HG03439 (cell line): Measurements from ENCODE around the gene ZCCHC14.
"Not testable (repeated sequence)": the region's sequence is repeated elsewhere in the genome, so short reads cannot be mapped to it uniquely, and the experiment has no call there.

Experiments
- ATAC-seq: cut with Tn5 transposase; IDR thresholded peaks from one replicate; pipeline ENCODE4 v1.9.1; 2021; ENCODE audit warnings: mild to moderate bottlenecking, moderate library complexity; ENCODE audit not compliant: unreplicated experiment

The ZCCHC14 gene

GRCh38 chr16:87482670-87483069 lies 10.2 kb downstream of the ZCCHC14 start:
- ATAC-seq = not testable (repeated sequence)

GRCh38 chr16:87482266-87482665 lies 10.6 kb downstream of the ZCCHC14 start:
- no peak for ATAC-seq

- ATAC-seq = not testable (repeated sequence)
Measured at GRCh38 chr16:87481711-87482110, 11.1 kb downstream of the ZCCHC14 start.

GRCh38 chr16:87477209-87477981 lies 15.4 kb downstream of the ZCCHC14 start:
- ATAC-seq = not testable (repeated sequence)

- no peak for ATAC-seq
Measured at GRCh38 chr16:87474566-87474996, 18.2 kb downstream of the ZCCHC14 start.

GRCh38 chr16:87474017-87474416 lies 18.8 kb downstream of the ZCCHC14 start:
- ATAC-seq = no peak

- ATAC-seq = no peak
Measured at GRCh38 chr16:87472935-87473334, 19.9 kb downstream of the ZCCHC14 start.

GRCh38 chr16:87472142-87472778 lies 20.6 kb downstream of the ZCCHC14 start:
- ATAC-seq = no peak

- ATAC-seq = no peak
Measured at GRCh38 chr16:87471278-87472141, 21.3 kb downstream of the ZCCHC14 start.

GRCh38 chr16:87470332-87470731 lies 22.5 kb downstream of the ZCCHC14 start:
- ATAC-seq = no peak

GRCh38 chr16:87469169-87469568 lies 23.7 kb downstream of the ZCCHC14 start:
- no peak for ATAC-seq

GRCh38 chr16:87468550-87468949 lies 24.3 kb downstream of the ZCCHC14 start:
- no peak for ATAC-seq

GRCh38 chr16:87466975-87467501 lies 25.8 kb downstream of the ZCCHC14 start:
- ATAC-seq = no peak

- ATAC-seq = no peak
Measured at GRCh38 chr16:87465879-87466278, 26.9 kb downstream of the ZCCHC14 start.

- no peak for ATAC-seq
Measured at GRCh38 chr16:87465306-87465705, 27.5 kb downstream of the ZCCHC14 start.

GRCh38 chr16:87464691-87465300 lies 28.0 kb downstream of the ZCCHC14 start:
- no peak for ATAC-seq

GRCh38 chr16:87463722-87464690 lies 28.8 kb downstream of the ZCCHC14 start:
- no peak for ATAC-seq

GRCh38 chr16:87461466-87461991 lies 31.3 kb downstream of the ZCCHC14 start:
- no peak for ATAC-seq

- ATAC-seq = no peak
Measured at GRCh38 chr16:87460936-87461335, 31.9 kb downstream of the ZCCHC14 start.
